KOPT-K1 (cell line): ENCODE results near the gene GMDS.

Source experiments
- H3K27ac ChIP-seq: fragments of 200-600 bp; sonication (generic); 2 replicates; pipeline ENCODE4 v1.5.1; 2016; ENCODE audit warnings: antibody characterized with exemption, mild to moderate bottlenecking, low read depth, low read length; ENCODE audit not compliant: poor library complexity, severe bottlenecking
- H3K36me3 ChIP-seq: fragments of 200-600 bp; sonication (generic); 2 replicates; pipeline ENCODE4 v1.5.1; 2017; ENCODE audit warnings: antibody characterized with exemption, mild to moderate bottlenecking, low read length, moderate library complexity; ENCODE audit not compliant: insufficient read depth
- H3K9me3 ChIP-seq: fragments of 200-600 bp; sonication (generic); 2 replicates; pipeline ENCODE4 v1.5.1; 2017; ENCODE audit warnings: antibody characterized with exemption, low read length, mild to moderate bottlenecking; ENCODE audit not compliant: insufficient read depth, poor library complexity, severe bottlenecking

Gene GMDS

DNA sequence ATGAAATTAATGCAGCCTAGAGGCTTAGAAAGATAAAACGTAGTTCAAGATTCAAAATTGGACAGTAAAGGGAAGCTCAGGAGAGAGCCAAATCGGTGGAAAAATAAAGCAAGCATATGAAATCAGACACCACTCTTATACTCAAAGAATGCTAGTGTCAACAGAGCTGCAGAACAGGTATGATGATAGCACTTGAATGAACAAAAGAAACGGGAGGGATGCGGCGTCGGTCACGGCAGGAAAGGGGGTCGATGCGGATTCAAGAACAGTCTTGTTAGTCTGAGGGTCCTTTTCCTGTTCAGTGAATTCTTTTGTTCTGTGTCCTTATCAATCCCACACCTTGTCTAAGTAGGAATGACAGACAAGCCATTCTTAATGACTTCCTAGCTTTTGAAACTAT lies 521.3 kb downstream of the GMDS start:
- H3K27ac ChIP-seq = no peak overlapping the region
- no peaks in the 10 kb centered on the region for H3K36me3 ChIP-seq
- H3K9me3 ChIP-seq = no peaks in the 10 kb centered on the region

DNA sequence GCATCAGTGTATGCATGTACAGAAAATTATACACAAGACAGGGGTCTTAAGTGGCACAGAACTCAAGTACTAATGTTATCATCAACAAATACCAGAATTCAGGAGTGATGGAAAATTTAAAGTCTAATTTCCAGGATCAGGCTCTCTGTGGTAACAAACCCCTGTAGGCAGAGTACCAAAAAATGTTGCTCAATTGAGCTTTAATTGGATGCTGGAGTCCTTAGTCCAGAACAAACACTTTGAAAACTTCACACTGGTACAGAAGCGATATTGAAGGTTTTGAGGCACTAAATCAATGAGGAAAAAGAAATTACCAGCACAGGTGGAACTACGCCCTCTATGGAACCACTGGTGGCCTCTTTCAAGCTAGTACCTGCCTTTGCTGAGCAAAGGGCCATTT lies 522.6 kb downstream of the GMDS start:
- H3K9me3 ChIP-seq = no peaks in the 10 kb centered on the region
- no peaks in the 10 kb centered on the region for H3K36me3 ChIP-seq
- no peak overlapping the region for H3K27ac ChIP-seq

DNA sequence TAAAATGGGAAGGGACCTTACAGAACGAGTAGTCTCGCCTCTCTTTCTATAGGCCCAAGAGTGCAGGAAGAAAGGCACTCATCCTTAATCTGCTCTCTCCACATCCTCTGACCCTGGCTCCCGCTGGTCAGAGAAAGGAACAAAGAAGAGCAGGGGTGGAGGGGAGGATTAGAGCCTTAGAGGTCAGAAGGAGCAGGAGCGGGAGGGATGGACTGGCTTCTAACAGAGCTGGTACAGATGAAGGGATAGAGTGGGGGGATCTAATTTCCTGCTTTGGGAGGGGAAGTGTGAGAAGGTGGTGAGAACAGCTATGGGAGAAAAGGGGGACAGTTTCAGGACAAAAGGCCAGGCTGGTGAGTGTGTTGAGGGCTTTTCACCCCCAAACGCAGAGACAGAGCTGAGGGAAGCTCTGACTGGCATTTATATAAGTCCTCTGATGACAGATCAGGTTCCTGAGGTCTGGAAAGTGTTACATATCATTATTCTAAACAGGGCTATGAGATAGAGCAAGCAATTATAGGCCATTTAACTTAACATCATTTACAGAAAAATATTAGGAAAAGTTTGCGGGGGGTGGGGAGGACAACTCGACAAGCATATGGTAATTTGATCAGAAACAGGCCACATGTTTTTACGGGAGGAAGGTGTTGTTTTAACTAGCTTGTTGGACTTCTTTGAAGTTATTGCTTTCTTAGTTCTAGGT lies 524.6 kb downstream of the GMDS start:
- H3K9me3 ChIP-seq = no peaks in the 10 kb centered on the region
- no peaks in the 10 kb centered on the region for H3K36me3 ChIP-seq
- H3K27ac ChIP-seq = no peak overlapping the region

DNA sequence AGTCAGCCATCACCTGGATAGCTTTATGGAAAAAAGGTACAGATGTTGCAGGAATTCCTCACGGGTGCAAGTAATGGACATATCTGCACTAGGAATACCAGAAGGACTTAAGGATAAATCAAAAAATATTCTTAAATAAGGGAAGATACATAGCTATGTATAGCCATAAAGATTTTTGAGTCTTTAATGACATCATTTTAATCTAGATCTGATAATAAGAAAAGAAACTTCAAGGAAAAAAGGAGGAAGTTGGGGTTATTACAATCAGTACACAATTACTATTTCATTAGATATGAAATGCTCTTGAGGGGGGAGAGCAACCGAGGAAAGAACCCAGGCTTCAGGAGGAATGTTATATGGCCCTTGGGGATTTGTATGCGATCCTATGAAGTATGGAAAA lies 525.5 kb downstream of the GMDS start:
- H3K27ac ChIP-seq = no peak overlapping the region
- H3K36me3 ChIP-seq = no peaks in the 10 kb centered on the region
- no peaks in the 10 kb centered on the region for H3K9me3 ChIP-seq

DNA sequence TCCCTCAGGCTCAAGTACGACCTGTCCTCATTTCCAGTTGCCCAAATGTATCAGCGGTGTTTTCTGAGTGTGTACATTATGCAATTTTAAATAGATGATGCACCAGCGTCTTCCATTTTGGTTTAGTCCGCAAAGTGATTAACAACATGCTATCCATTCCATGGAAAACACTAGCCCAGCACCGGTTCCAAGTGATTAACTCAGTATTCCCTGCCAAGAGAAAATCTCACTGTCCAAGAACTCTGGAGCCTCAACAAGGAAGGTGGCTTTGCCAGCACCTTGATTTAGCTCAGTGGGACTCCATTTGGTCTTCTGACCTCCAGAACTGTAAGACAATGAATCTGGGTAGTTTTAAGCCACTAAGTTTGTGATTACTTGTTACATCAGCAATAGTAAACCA lies 528.5 kb downstream of the GMDS start:
- H3K27ac ChIP-seq = no peak overlapping the region
- H3K9me3 ChIP-seq = no peaks in the 10 kb centered on the region
- no peaks in the 10 kb centered on the region for H3K36me3 ChIP-seq

DNA sequence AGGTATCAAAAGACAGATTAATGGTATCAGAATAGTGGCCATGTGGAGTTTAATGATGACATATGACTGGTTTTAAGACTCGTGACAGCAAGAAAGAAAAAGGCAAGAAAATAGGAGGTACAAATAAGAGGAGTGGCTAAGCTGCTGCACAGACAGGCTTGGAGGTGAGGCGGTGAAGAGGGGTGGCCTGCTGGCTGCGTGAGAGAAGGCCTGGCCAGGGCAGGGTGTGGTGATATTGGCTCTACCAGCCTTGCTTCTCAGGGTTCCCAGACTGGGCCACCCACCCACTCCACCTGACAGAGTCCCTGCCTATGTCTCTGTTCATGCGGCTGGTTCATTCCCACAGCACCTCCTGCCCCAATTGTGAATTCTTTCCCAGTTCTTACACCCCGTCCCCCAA lies 529.0 kb downstream of the GMDS start:
- Histone ChIP-seq H3K27ac (no peak overlapping the region), H3K36me3 (no peaks in the 10 kb centered on the region), H3K9me3 (no peaks in the 10 kb centered on the region)

DNA sequence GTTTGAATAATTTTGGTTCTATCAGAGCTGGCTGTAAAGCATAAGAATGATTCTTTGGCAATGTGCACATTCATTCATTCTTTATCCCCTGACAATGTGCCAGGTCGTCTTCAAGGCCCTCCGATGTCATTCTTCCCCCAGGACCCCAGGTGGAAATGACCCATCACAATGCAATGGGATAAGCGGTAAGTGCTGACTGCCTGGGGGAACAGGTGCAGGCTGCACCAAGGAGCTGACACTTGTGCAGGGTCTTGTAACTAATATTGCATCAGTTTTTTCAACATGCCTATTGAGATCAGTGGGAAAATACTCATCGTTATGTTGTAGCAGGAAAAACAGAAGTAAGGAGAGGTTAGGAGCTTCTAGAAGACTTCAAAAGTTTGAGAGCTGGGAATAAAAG lies 530.1 kb downstream of the GMDS start:
- Histone ChIP-seq H3K27ac (no peak overlapping the region), H3K36me3 (no peaks in the 10 kb centered on the region), H3K9me3 (no peaks in the 10 kb centered on the region)

DNA sequence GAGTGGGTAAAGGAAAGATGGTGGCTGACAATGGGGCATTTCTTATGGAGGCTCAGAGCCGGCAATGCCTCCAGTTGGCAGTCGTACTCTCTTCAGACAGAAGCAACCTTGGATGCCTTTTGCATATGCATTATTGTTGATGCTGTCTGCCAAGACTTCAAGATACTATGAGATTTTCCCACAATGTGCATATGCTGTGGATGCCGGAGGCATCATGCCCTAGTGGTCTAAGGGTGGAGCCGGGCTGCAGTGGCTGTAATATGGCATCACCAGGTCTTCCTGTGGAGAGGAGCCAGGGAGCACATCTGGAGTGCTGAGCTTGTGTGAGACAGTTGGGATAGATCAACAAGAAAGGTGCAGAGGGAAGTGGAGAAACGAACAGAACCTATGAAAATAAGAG lies 530.8 kb downstream of the GMDS start:
- Histone ChIP-seq H3K36me3 (no peaks in the 10 kb centered on the region), H3K27ac (no peak overlapping the region), H3K9me3 (no peaks in the 10 kb centered on the region)

DNA sequence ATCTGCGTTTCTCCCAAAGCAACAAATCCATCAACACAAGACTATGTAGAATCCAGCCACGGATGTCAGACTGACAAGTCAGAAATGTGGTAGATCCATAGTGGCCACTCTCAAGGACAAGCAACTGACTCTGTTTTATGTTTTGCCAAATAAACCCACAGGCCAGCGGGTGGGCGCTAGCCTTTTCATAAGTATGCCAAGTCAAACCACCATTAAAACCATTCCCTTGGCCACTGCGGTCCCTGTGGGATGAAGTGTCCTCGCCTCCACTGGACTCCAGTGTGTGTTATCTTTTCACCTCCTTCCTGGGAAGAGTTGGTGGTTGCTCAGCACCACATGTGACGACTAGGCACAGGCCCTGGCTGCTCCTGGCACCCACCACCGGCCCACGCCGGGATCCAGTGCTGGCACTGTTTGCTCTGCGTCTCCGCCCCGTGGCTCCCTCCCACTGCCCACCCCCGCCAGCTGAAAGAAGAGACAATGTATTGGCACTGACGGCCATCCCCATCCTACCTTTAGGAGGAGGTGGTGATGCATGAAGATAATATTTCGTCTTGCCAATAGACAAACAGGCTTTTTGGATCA lies 532.3 kb downstream of the GMDS start:
- Histone ChIP-seq H3K27ac (no peak overlapping the region), H3K36me3 (no peaks in the 10 kb centered on the region), H3K9me3 (no peaks in the 10 kb centered on the region)

DNA sequence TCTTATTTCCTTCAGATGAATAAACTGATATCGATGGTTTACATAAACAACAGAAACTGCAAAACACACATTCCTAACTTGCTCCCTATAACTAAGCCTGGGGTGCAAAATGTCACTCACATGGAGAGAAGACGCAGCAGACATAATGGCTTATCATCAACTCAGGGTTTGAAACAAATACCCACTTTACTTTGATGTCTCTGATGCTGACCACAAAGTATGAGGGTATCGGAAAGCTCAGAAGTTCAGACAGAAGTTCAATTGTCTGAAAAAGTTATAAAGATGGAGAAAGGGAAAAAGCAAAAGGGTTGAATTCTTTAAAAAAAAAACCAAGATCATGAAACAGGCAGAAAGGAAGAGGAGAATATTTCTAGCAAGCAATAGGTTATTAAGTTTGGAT lies 533.0 kb downstream of the GMDS start:
- Histone ChIP-seq H3K9me3 (no peaks in the 10 kb centered on the region), H3K27ac (no peak overlapping the region), H3K36me3 (no peaks in the 10 kb centered on the region)

DNA sequence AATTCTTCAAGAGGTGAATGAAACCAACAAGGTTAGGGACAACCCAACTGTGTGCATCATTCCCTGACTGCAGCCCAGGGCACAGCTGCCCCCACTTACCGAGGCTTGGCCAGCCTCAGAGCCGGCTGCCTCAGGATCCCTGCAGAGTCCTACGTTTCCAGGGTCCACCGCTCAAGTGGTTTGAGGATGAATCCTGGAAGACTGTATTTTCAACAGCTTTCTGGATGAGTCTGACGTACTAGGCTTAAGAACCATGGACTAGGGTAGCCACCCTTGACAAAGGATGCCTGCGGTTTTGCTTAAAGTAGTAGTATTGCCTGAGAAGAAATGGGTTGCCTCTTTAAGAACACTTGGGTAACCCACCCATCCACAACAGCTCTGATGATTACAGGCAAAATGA lies 534.3 kb downstream of the GMDS start:
- H3K9me3 ChIP-seq = no peaks in the 10 kb centered on the region
- H3K27ac ChIP-seq = no peak overlapping the region
- no peaks in the 10 kb centered on the region for H3K36me3 ChIP-seq

DNA sequence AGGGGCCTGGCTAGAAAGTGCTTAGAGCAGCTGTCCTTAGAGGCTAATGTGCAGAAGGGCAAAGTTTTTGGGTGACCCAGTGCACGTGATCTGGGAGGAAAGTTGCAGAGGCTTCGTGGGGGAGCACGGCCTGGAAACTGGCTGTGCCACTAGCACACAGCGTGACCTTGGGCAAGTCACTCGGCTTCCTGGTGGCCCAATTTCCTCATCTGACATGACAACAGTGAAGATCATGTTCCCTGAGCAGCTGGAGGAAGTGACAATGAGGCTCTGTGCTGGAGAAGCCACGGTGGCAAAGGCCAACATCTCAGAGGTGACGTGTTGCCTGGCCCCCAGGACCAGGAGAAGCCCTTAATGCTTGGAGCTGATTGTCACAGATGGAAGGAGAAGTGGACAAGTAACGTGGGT lies 536.2 kb downstream of the GMDS start:
- Histone ChIP-seq H3K27ac (no peak overlapping the region), H3K36me3 (no peaks in the 10 kb centered on the region), H3K9me3 (no peaks in the 10 kb centered on the region)

DNA sequence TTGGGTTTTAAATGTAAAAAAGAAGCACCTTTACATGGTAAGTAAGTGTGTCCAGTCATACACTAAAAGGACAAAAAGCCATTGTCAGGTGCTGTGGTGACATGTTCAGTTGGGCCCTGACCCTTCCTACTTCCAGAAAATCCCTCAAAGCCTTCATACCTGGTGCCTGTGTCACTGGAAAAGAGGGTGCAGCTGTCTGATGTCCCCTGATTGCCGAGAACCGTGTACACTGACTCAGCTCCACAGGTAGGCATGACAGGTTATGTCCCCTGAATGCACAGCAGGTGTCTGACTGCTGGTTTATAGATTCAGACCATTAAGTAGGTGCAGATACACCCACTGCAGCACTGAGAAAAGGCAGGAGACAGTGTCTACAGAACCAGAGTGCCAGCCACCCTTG lies 536.6 kb downstream of the GMDS start:
- Histone ChIP-seq H3K27ac (no peak overlapping the region), H3K36me3 (no peaks in the 10 kb centered on the region), H3K9me3 (no peaks in the 10 kb centered on the region)

DNA sequence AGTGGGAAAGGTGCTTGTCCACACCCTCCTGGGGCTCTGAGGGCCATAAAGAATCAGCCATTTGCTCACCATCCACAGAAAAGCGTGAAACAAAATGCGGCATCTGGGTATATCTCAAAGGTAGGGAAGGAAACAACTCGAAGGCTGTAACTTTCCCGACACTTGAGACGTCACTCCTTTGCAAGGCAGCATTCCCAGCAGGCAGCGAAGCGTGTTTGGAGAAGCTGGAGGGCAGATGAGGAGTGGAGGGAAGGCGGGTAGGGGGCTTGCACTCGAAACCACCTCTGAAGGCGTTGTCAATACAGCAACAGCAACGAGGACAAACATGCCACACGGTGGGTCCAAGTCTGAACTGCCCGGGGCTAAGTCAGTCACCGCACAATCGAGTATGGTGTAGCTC lies 537.3 kb downstream of the GMDS start:
- Histone ChIP-seq H3K27ac (no peak overlapping the region), H3K36me3 (no peaks in the 10 kb centered on the region), H3K9me3 (no peaks in the 10 kb centered on the region)

DNA sequence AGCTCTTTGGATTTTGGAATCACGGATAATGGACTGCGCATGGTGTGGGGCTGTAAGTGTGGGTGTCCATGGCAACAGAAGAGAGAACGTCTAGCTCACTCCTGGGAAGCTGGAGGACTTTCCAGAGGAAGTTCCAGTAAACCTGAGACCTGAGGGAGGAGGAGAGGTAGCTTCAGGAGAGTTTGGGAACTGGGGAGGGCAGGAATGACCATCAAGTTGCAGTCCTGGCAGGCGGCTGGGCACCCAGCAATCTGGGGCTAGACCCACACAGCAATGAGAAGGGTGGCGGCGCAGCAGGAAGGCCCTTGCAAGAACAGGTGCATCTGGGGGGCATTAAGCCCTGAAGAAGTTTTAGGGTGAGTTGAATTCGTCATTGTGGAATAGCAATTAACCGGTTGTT lies 539.8 kb downstream of the GMDS start:
- Histone ChIP-seq H3K36me3 (no peaks in the 10 kb centered on the region), H3K27ac (no peak overlapping the region), H3K9me3 (no peaks in the 10 kb centered on the region)

DNA sequence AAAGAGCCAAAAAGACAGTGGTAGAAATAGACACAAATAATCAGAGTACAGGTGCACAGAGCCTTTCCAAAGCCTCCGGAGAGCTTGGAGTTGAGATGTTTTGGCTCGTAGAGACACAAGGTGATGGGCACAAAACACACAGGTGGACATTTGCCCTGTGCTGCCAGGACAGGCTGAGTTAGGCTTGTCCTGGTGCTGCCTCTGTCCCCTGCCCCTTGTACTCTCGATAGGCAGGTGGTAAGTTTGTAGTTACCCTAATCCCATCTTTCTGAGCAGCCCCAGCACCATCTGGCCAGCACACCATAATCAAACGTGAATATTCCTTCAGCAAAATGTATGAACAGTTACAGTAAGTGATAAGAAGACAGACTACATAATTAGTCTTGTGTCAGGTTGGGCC lies 540.2 kb downstream of the GMDS start:
- Histone ChIP-seq H3K9me3 (no peaks in the 10 kb centered on the region), H3K27ac (no peak overlapping the region), H3K36me3 (no peaks in the 10 kb centered on the region)
